Activated CD8-positive, alpha-beta T cell treated with anti-CD3 and anti-CD28 coated beads for 36 hours (primary cell): ENCODE measurements around the gene DICER1. TPM values are rescaled to one million over a fixed set of nuclear protein-coding genes. Genes with fewer than 3 reads are reported as not detected.

Experiments used
- ATAC-seq: fragments of 200-7000 bp; cut with Tn5 transposase; one replicate; pipeline ENCODE4 v1.10.0; 2021; ENCODE audit warnings: mild to moderate bottlenecking, moderate library complexity
- CTCF ChIA-PET: fragments of 350-600 bp; sonication (Branson Sonifier 250); formaldehyde crosslinking; loops from one replicate; lab custom pipeline; 2021; ENCODE audit warnings: antibody characterized with exemption; lab: Charles Lee
- POLR2A ChIA-PET: fragments of 350-600 bp; sonication (Branson Sonifier 250); formaldehyde crosslinking; loops from one replicate; lab custom pipeline; 2021; ENCODE audit warnings: antibody characterized with exemption; lab: Charles Lee
- DNase-seq: peaks from one replicate; pipeline ENCODE4 v3.0.0-alpha.2; 2020
- H3K27ac Mint-ChIP-seq: one replicate; pipeline ENCODE4 v1.8.0; 2021; ENCODE audit warnings: mild to moderate bottlenecking, mixed read lengths
- H3K27me3 Mint-ChIP-seq: one replicate; pipeline ENCODE4 v1.8.0; 2021; ENCODE audit warnings: mixed read lengths
- H3K36me3 Mint-ChIP-seq: one replicate; pipeline ENCODE4 v1.8.0; 2021; ENCODE audit warnings: low read depth, mixed read lengths
- H3K4me1 Mint-ChIP-seq: one replicate; pipeline ENCODE4 v1.8.0; 2021; ENCODE audit warnings: low read depth, mixed read lengths
- H3K4me3 Mint-ChIP-seq: one replicate; pipeline ENCODE4 v1.8.0; 2021; ENCODE audit warnings: mild to moderate bottlenecking, moderate library complexity, mixed read lengths
- H3K9me3 Mint-ChIP-seq: one replicate; pipeline ENCODE4 v1.8.0; 2021; ENCODE audit warnings: mixed read lengths
- CTCF ChIP-seq: fragments of 200-600 bp; IDR thresholded peaks from one replicate; pipeline ENCODE4 v1.8.0; 2022; ENCODE audit warnings: antibody characterized with exemption, mild to moderate bottlenecking
- intact Hi-C: fragments of 100-400 bp; cut with micrococcal nuclease; formaldehyde crosslinking; loops from one replicate; pipeline ENCODE4 v1.10.0; 2022
- total RNA-seq, 2 experiments: library from RNA; stranded (reverse); gene quantifications; one replicate each; pipeline ENCODE4 v1.2.3, GENCODE V29; 2021

DICER1 gene
- total RNA-seq, 2 experiments from 2014 or later = 45.3 to 50.3 TPM

DNA sequence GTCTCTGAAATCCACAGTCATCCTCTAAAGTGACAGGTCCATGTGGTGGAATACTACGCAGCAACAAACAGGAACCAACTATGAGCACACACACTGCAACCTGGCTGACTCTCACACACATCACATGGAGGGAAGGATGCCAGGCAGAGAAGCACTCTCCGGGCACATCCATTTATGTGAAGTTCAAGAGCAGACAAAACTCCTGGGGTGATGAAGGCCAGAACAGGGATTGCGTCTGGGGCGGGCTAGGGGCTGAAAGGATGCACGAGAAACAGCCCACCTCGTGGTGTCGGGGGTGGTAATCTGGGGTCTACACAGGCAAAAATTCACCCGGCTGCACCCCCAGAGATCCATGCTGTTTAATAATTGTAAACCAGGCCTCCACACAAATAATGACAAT is 100.2 kb downstream of the DICER1 start:
- no peak for TF ChIP-seq CTCF
- Mint-ChIP-seq H3K27ac (no peak overlapping the region), H3K9me3 (no peaks in the 10 kb centered on the region), H3K36me3 (no peaks in the 10 kb centered on the region), H3K4me3 (no peak overlapping the region), H3K27me3 (no peaks in the 10 kb centered on the region), H3K4me1 (peaks cover 14% of the 10 kb centered on the region)
- intact Hi-C loops = no loop called here
- ATAC-seq = no peak
- CTCF ChIA-PET = no interaction called here
- POLR2A ChIA-PET = no interaction called here
- DNase-seq = no peak

GRCh38 chr14:95056476-95056875 is 100.9 kb downstream of the DICER1 start:
- ATAC-seq (no peak), DNase-seq (no peak)
- POLR2A ChIA-PET = no interaction called here
- Mint-ChIP-seq H3K4me1 (peaks cover 14% of the 10 kb centered on the region), H3K9me3 (no peaks in the 10 kb centered on the region), H3K27me3 (no peaks in the 10 kb centered on the region), H3K36me3 (no peaks in the 10 kb centered on the region), H3K27ac (no peak overlapping the region), H3K4me3 (no peak overlapping the region)
- TF ChIP-seq CTCF = no peak
- CTCF ChIA-PET = no interaction called here
- intact Hi-C loops = no loop called here

DNA sequence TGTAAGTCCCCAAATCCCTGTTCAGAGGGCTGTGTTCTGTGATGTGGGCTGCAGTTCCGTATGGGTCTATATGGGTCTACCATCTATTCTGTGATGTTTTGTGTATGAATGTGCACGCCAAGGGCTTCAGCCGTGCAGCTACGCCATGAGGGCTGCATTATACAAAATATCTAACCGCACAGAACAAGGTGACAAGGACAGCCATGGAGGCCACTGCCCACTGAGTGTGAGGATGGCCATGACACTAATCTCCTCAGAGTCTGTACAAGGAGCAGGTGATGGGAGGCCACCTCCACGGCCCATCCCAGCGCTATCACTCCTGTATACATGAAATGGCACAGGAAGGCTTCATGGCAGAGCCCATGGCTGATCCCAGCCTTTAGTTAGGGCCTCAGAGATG is 102.0 kb downstream of the DICER1 start:
- Mint-ChIP-seq H3K27ac (no peak overlapping the region), H3K36me3 (no peaks in the 10 kb centered on the region), H3K9me3 (no peaks in the 10 kb centered on the region), H3K4me1 (peaks cover 14% of the 10 kb centered on the region), H3K27me3 (no peaks in the 10 kb centered on the region), H3K4me3 (no peak overlapping the region)
- TF ChIP-seq CTCF = no peak
- CTCF ChIA-PET = no interaction called here
- ATAC-seq = no peak
- POLR2A ChIA-PET = no interaction called here
- intact Hi-C loops = no loop called here
- DNase-seq = no peak

GRCh38 chr14:95054346-95055280 is 102.7 kb downstream of the DICER1 start:
- Mint-ChIP-seq H3K4me1 (peaks cover 14% of the 10 kb centered on the region), H3K27ac (no peak overlapping the region), H3K27me3 (no peaks in the 10 kb centered on the region), H3K36me3 (no peaks in the 10 kb centered on the region), H3K9me3 (no peaks in the 10 kb centered on the region), H3K4me3 (no peak overlapping the region)
- CTCF ChIA-PET = no interaction called here
- POLR2A ChIA-PET = interaction anchor here (0.6 kb wide), 1 partner anchor 73 kb away, joined by 3 read pairs; no protein-coding TSS in a partner anchor
- intact Hi-C loops = no loop called here
- DNase-seq (no peak), ATAC-seq (no peak)
- no peak for TF ChIP-seq CTCF

DNA sequence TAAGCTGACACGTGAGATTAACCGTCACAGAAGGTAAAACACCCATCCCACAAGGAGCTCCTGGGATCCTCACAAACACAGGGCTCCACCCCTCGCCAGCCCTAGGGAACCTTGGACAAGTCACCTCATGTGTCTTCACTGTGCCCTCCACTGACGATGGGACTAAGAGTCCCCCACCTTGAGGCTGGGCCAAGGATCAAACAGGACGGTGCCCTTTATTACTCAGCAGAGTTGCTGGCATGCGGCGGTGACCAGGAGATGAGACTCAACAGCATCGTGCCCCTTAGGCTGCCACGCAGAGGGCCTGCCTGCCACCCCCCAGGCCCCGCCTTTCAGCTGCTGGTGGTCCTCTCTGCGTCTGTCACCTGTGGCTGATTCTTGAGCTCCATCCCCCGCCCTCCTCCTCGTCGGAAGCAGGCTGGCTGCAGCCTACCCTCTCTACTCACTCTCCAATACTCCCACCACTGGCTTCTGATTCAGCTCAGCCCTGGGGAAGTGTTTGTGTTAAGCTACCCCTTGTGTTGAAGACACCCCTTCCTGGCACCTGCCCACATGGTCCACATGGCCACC is 105.2 kb downstream of the DICER1 start:
- intact Hi-C loops = no loop called here
- no peak for DNase-seq
- Mint-ChIP-seq H3K4me1 (no peaks in the 10 kb centered on the region), H3K9me3 (no peaks in the 10 kb centered on the region), H3K27me3 (no peaks in the 10 kb centered on the region), H3K4me3 (no peak overlapping the region), H3K36me3 (no peaks in the 10 kb centered on the region), H3K27ac (no peak overlapping the region)
- ChIA-PET CTCF (no interaction called here), POLR2A (no interaction called here)
- no peak for TF ChIP-seq CTCF
- no peak for ATAC-seq
